HCEC 1CT (cell line): ENCODE results near the gene PRM1.
"Not testable (repeated sequence)": the region's sequence is repeated elsewhere in the genome, so short reads cannot be mapped to it uniquely, and the experiment has no call there.

Source experiments
- DNase-seq: peaks from one replicate; pipeline ENCODE4 v3.0.0-alpha.2; 2017

PRM1 gene

DNA sequence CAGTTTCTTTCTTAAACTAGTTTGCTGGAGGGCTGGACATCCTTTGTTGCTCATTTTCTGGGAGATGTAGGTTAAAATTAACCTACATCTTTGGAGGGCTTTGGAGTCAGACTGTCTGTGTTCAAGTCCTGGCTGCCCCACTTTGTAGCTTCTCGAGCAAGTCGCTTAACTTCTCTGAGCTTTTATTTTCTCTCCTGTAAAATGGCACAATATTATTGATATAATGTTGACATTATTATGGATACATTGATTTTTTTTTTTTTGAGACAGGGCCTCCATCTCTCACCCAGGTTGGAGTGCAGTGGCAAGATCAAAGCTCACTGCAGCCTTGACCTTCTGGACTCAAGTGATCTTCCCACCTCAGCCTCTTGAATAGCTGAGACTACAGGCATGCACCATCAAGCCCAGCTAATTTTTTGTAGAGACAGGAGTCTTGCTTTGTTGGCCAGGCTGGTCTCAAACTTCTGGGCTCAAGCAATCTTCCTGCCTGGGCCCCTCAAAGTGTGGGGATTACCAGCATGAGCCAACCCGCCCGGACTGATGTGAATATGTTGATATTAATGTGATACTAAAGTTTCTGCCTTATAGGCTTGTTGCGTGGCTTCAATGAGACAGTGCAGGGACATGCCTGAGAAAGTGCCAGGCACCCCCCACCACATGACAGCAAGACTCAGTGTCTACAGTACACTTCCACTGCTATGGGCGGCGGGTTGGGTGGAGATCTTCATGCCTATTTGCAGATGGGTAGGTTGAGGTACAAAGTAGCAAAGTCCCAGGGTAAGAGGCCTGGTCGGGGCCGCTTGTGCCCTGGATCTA, 32.6 kb upstream of the PRM1 start:
- DNase-seq: no peak

DNA sequence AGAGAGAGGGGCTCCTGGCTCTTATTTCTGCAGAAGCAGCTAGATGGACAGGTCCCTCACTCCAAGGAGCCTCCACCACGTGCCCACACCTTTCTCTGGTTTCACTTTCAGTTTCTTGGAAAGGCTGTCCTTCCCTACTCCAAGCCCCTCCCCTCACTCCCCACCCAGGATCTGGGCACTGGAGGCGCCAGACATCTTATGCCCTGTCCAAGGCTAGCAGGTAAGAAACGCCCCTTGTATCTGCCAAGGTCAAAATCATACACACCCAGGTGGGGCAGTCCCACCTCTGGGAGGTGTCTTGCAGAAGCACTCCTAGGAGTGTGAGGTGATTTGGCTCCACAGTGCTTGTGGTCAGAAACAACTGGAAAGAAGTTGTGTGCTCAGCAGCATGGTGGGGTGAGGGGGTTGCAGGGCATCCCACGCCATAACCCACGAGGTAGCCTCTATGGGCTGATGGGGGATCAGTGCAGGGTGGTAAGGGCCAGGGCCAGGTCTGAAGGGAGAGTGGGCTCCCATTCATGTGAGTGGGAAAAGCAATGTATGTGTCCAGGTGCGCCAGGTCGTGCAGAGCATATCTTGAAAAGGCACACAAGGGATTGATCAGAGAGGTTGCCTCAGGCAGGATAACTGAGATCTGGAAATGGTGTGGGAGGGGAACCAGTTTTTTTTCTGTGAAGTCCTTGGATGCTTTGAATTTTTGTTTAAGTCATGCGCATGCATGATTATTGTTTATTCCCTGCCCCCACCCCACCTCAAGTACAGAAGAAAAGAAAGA, 31.8 kb upstream of the PRM1 start:
- DNase-seq: no peak

DNA sequence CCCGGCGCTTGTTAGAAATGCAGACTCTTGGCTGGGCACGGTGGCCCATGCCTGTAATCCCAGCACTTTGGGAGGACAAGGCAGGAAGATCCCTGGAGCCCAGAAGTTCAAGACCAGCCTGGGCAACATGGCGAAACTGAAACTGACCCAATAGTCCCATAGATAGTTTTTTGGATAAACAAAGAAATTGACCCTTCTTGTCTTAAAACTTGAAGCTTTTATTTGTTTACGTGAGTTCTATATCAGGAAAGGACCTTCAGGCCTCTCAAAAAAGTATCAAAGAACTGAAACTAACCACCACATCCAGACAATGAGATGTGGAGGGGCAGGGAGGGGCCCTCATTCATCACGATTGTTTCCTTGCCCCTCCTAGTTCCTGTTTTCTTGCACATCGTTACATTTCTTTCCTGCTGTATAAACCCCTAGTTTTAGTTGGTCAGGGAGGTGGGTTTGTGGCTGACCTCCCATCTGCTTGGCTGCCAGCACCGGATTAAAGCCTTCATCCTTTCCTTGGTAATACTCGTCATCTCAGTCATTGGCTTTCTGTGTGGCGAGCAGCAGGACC, 29.9 kb upstream of the PRM1 start:
- no peak for DNase-seq

DNA sequence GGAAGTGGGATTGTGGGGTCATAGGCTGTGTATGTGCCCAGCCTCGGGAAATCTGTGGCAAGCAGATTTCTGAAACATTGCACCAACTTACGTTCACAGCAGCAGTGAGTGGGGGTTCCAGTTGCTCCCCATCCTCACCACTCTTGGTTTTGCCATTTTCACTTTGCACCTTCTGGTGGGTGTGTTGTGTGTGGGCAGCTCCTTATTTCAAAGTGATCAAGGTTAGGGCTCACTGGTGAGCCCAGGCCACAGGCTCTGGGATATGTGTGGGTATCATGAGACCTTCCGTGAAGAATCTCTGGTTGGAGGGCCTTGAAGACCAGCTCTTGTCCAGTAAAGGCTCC, 29.5 kb upstream of the PRM1 start:
- no peak for DNase-seq

DNA sequence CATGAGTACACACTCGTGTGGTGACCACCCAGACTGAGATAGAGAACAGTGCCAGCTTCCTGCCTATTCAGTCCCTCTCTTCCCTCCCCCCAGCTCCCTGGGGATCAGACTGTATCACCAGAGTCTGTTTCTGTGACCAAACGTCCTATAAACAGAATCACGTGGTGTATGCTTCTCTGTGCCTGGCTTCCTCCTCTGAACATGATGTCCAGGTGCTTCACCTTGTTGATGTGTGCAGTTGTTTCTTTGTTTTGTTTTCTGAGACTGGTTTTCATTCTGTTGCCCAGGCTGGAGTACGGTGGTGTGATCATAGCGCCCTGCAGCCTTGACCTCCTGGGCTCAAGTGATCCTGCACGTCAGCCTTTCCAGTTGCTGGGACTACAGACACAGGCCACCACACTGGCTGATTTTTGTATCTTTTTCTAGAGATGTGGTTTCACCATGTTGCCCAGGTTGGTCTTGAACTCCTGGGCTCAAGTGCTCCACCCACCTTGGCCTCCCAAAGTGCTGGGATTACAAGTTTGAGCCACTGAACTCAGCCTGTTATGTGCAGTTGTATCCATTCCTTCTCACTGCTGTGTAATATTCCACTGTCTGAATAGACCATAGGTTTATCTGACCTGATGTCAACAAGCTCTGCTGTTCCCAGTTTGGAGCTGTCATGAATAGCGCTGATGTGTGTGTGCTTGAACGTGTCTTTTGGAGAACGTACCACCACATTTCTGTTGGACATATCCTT, 28.9 kb upstream of the PRM1 start:
- DNase-seq: no peak

DNA sequence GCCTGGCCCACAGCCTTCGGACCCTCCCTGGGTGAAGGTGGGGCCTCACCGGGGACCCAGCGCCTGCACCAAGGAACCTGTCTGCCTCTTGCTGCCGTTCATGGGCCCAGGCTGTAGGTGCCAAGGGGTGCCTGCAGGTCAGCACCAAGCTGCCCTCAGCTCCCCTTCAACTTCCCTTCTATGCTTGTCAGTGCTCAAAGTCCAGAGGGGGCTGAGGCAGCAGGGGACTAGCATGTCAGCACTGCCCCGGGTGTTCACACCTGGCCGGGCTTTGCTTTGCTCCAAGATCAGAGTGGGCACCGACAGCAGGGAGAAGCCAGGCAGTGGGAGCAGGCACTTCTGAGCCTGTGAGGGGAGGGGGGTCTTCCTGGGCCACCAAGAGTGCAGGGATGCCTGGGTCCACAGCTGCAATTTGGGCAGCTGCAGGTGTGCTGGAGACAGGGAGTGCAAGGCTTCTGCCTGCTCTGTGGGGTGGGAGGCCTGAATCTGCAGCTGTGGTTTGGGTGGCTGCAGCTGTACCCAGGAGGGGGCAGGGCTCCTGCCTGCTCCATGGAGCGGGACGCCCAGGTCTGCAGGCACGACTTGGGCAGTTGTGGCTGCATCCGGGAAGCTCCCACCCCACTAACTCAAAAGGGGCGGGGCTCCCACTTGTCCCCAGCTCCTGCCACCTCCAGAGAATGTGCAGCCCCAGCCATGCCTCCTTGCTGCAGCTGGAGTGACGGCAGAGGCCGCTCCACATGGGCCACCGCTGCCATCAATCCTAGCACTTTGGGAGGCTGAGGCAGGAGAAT, 27.6 kb upstream of the PRM1 start:
- no peak for DNase-seq

DNA sequence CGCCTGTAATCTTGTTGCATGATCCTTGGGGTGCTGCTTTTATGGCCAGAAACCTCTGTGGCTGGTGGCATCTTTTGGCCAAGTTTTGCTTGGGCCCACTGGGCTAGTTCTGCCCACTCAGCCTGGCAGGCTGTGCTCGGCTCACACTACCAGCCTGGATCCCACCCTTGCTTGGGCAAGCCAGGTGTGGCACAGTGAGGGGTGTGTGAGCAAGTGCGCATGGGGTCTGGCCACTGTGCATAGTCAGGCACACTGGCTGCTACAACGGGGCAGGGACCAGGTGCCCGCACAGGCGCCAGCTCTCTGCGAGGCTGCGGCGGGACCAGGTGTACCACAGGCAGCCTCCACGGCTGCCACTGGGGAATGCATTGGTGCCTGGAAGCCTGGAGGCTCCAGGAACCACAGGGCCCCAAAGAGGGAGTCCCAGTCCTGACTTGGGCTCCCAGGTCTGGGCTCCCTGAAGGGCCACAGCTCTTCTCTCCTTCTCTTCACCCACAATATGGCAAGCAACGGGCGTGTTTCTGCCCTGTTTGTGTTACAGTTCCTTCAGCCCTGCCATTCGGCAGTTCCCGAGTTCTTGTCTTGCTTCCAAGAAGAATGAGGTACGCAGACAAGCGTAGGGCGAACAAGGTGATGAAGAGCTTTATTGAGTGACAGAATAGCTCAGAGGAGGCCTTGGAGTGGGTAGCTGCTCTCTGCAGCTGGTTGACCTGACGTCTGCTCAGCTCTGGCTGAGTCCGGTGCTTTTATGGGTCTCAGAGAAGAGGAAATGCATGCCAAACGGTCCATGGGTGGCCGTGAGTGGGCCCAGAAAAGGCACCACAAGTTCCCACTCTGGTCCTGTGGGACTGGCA, 26.7 kb upstream of the PRM1 start:
- no peak for DNase-seq

DNA sequence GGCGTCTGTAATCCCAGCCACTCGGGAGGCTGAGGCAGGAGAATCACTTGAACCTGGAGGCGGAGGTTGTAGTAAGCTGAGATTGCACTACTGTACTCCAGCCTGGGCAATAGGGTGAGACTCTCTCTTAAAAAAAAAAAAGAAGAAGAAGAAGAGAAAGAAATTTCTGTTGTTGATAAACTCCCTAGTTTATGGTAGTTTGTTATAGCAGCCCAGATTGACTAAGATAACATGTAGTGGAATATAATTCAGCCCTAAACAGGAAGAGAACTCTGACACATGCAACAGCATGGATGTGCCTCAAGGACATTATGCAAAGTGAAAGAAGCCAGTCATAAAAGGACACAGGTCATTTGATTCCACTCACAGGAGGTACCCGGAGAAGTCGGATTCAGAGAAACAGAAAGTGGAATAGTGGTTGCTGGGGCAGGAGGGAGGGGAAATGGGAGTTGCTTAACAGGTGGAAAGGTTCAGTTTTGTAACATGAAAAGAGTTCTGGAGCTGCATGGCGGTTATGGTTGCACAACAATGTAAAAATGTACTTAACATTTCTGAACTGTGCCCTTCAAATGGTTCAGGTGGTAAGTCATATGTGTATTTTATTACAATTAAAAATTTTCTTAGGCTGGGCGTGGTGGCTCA, 26.0 kb upstream of the PRM1 start:
- no peak for DNase-seq

DNA sequence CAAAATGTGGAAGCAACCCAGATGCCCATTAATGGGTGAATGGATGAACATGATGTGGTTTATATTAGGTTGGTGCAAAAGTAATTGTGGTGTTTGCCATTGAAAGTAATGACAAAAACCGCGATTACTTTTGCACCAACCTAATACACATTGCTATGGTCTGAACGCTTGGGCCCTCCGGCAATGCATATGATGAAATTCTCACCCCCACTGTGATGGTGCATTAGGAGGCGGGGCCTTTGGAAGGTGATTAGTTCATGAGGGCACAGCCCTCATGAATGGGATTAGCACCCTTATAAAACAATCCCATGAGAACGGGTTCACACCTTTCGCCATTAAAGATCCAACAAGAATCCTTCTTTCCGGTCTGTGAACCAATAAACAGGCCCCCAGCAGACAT, 25.3 kb upstream of the PRM1 start:
- DNase-seq: no peak

DNA sequence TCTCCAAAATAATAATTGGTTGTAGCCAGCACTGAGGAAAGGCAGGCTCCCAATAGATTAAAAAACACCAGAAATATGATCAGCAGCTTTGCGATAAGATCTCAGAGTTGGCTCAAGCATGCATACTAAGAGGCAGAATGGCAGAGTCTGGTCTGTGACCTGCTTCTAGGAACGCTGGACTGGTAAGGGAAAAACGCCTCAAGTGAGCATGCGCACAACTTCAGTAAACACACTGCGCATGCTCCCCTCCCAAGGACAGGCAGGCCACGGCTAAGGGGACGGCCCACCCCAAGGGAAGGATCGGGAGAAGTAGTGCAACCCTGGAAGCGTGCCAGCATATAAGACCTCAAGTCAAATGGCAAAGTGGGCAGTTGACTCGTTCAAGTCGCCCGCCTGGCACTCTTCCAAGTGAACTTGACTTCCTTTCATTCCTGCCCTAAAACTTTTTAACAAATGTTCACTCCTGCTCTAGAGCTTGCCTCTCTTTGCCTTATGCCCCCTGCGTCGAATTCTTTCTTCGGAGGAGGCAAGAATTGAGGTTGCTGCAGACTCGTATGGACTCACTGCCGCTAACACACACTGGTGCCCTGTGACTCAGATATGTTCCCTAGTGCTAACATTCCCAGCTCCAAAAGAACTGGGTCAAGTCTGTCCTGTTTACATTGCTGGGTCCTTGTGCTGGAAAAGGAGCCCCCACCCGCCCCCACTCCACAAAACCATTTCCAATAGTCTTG, 22.4 kb upstream of the PRM1 start:
- no peak for DNase-seq

DNA sequence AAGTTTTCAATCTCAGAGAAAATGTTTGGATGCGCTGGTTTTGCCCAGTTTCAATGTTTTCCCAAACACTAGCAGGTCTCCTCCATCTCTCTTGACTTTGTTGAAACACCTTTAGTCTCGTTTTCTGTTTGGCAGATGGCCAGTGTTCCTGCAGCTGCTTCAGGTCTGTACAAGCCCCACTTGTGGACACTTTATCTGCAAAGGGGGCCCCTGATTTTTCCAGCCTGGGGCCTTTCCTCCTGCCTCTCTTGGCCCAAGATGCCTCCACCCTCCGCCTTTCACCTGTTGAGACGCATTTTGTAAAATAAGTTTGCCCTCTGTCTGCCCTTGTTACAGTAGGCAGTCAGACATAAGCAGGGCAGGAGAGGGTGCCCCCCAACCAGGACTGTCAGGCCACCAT, 21.8 kb upstream of the PRM1 start:
- DNase-seq: no peak

DNA sequence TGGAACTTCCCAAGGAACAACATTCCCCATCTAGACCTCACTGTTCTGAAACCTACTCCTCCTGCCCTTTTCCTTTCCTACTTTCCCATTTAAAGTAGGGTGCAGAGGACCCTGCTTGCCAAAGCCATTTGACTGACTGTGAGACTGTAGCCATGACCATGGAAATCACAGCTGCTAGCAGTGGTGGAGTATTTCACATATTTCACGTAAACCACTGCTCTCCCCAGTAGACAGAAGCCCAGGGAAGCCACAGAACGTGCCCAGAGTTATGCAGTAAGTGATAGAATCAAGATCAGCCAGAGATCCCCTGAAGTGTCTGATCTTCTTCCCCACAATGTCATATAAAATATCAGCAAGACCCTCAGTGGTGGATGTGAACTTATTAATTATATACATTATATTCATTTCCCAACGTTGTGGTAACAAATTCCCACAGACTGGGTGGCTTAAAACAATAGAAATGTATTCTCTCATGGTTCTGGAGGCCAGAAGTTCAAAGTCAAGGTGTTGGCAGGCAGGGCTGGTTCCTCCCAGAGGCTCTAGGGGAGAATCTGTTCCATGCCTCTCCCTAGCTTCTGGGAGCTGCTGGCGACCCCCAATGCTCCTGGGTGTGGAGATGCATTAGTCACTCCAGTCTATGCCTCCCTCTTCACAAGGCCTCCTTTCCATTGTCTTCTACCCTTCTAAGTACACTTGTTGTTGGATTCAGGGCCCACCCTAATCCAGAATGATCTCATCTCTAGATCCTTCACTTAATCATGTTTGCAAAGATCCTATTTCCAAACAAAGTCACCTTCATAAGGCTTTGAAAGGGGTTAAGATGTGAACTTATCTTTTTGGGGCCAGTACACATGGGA, 20.7 kb upstream of the PRM1 start:
- DNase-seq: no peak

DNA sequence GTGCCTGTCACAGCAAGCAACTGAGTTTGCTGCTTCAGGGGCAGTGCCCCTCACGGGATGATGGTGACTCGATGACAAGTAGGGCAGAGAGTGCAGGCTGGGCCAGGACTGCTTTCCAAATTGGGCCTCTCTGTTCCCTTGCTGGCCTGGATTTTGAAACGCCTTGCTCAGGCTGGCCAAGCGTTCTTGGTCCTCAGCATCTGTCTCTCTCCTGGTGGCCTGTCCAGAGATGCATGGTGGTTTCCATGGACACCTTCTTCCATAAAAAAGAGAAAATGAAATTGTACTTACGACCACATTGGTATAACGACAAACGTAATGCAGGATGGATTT, 19.4 kb upstream of the PRM1 start:
- DNase-seq: no peak

DNA sequence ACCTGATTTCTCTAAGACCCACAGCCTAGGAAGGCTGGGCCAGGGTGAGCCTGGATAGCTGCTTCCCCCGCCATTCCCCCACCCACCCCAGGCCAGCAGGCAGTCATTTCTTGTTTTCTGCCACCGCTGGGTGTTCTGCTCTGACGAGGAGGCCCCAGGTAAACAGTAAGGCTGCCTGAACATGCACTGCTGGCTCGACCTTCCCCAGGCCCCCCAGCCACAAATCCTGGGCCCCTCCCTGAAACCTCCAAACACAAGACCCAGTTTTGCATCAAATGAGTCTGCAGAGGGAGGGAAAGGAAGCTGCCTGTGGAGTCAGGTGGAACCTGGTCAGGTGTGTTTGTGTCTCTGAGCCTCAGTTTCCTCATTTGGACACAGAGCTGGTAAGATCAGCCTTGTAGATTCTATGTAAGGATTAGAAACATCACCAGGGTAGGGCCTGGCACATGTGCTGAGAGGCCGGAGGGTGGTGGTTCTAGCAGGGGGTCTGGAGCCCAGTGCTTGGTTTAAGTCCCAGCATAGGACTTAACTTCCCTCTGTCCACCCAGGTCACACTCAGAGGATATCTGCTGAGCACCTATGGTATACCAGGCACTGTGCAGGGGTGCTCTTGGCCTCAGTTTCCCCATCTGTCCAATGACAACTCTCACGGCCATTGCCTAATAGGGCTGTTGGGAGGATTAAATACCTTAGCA, 18.9 kb upstream of the PRM1 start:
- no peak for DNase-seq

DNA sequence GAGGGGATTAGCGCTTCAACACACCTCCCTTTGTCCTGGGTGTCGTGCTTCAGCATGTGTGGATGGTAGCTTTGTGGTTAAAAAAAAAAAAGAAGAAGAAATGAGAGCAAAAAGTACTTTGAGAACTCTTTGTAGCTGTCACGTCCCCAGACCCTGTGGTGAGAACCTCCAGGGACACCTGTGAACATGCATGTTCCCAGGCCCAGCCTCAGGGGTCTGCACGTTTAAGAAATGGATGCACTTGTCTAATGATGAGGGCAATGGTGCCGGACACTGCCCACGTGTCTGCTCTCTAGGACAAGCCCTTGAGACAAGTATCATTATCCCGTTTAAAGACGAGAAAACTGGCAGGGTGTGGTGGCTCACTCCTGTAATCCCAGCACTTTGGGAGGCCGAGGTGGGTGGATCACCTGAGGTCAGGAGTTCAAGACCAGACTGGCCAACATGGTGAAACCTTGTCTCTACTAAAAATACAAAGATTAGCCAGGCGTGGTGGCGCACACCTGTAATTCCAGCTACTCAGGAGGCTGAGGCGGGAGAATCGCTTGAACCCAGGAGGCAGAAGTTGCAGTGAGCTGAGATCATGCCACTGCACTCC, 17.9 kb upstream of the PRM1 start:
- not testable (repeated sequence) for DNase-seq

DNA sequence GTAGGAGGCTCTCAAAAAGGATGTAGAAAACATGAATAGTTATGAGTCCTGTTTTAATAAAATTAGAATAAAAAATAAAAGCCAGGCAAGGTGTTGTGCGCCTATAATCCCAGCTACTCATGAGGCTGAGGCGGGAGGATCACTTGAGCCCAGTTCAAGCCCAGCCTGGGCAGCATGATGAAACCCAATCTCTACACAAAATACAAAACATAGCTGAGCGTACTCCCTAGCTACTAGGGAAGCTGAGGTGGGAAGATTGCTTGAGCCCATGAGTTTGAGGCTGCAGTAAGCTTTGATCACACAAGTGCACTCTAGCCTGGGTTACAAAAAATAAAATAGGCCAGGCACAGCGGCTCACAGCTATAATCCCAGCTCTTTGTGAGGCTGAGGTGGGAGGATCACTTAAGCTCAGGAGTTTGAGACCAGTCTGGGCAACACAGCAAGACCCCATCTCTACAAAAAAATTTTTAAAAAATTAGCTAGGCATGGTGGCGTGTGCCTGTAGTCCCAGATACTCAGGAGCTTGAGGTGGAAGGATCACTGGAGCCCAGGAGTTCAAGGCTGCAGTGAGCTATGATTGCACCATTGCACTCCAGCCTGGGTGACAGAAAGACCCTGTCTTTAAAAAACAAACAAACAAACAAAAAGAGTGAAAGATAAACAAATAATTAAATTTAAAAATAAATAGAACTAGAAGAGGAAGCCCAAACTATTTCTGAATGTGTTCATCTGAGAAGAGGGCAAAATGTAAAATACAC, 17.2 kb upstream of the PRM1 start:
- DNase-seq: no peak

DNA sequence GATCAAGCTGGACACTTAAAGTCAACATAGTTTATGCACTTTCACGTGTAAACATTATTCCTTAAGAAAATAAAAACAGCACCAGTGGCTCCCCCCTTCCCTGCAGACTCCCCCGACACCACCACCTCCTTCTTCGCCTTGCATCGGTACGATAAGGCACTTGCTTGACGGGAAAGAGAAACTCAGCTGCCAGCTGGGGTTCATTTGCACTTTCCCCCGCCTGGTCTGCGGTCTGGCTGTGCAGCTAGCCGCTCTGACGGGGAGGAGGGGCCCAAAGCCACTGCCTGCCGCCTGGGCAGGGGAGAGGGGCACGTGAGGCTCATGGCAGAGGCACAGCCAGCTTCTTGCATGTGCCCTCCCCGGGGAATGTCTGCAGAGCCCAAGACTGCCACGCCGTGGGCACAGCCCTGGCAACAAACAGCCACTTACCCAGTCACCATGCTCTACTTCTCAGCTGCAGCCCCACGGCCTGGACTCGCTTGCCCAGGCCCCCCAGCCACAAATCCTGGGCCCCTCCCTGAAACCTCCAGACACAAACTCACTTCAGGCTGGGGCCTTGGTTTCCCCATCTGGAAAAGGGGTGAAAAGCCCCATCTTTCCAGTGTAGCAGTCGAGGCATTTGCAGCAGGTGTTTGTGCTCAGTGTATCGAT, 16.5 kb upstream of the PRM1 start:
- DNase-seq: peak; percentile 12
